ENCODE data around the gene ZNF790. TPM values are rescaled to one million over a fixed set of nuclear protein-coding genes. Genes with fewer than 3 reads are reported as not detected.

ZNF790 gene
- total and polyA plus RNA-seq, 2 of the 13 experiments (the other 11 are each of a cell fraction or from before 2014, with no cell fraction given), result 1.3 to 5.3 TPM

GRCh38 chr19:36837906-36838783 is at the start of gene ZNF790 (continued):
- TF ChIP-seq REST (IDR thresholded peaks at IDR 0.05; ENCODE audit: borderline replicate concordance in 1 of 2, low read depth in 1 of 2, low read length in 2 of 2) (peak in 1 of 2 experiments; percentile 18; a peak in 1 of 4 replicates), UBTF (CRISPR knock-in tag; IDR thresholded peaks at IDR 0.05) (peak; percentile 72), DNMT1 (CRISPR knock-in tag; IDR thresholded peaks at IDR 0.05) (no peak), TBL1XR1 (IDR thresholded peaks at IDR 0.05; ENCODE audit: borderline replicate concordance, low read length, partially characterized antibody) (no peak), PCBP2 (optimal IDR thresholded peaks at IDR 0.05; ENCODE audit: low read depth, low read length, poor library complexity, severe bottlenecking) (no peak), SP2 (CRISPR knock-in tag; IDR thresholded peaks at IDR 0.05) (no peak), IRF2 (CRISPR knock-in tag; IDR thresholded peaks at IDR 0.05) (peak; percentile 91), ETV6 (CRISPR knock-in tag; conservative IDR thresholded peaks at IDR 0.05) (no peak), ZNF781 (CRISPR knock-in tag; IDR thresholded peaks at IDR 0.05; ENCODE audit: borderline replicate concordance, not compliant biosample characterization) (peak; percentile 58), KDM3A (CRISPR knock-in tag; IDR thresholded peaks at IDR 0.05; ENCODE audit: low read depth) (no peak), ZNF747 (CRISPR knock-in tag; IDR thresholded peaks at IDR 0.05; ENCODE audit: borderline replicate concordance) (0 out of 2 replicates have a peak, but pooled peaks have one; percentile 52), ZNF543 (CRISPR knock-in tag; IDR thresholded peaks at IDR 0.05) (no peak; the same call in 1 of the 2 replicates), ZNF7 (CRISPR knock-in tag; IDR thresholded peaks at IDR 0.05) (no peak), CBX2 (IDR thresholded peaks at IDR 0.05; ENCODE audit: low read depth, low read length) (no peak), CBX2 (CRISPR knock-in tag; IDR thresholded peaks at IDR 0.05; ENCODE audit: low read depth) (no peak), ZNF530 (CRISPR knock-in tag; IDR thresholded peaks at IDR 0.05; ENCODE audit: low read depth) (no peak), HMG20B (CRISPR knock-in tag; conservative IDR thresholded peaks at IDR 0.05) (no peak), HOXA7 (CRISPR knock-in tag; IDR thresholded peaks at IDR 0.05) (no peak), ZNF138 (CRISPR knock-in tag; IDR thresholded peaks at IDR 0.05; ENCODE audit: low read depth) (peak; percentile 64; the same call in 1 of the 2 replicates), ZFX (CRISPR knock-in tag; IDR thresholded peaks at IDR 0.05; ENCODE audit: low read depth) (peak; percentile 94), ZNF468 (CRISPR knock-in tag; IDR thresholded peaks at IDR 0.05) (no peak), MIER2 (CRISPR knock-in tag; IDR thresholded peaks at IDR 0.05) (no peak), ELF1 (CRISPR knock-in tag; IDR thresholded peaks at IDR 0.05) (peak; percentile 91), BHLHE40 (IDR thresholded peaks at IDR 0.05; ENCODE audit: low read length) (no peak), GTF2F1 (IDR thresholded peaks at IDR 0.05; ENCODE audit: low read length) (no peak), KLF16 (CRISPR knock-in tag; IDR thresholded peaks at IDR 0.05) (0 out of 4 replicates have a peak, but pooled peaks of 1 of the 2 experiments have one; percentile 48)
